GM18858 (cell line): Measurements from ENCODE around the gene GALNT11.
"Not testable (repeated sequence)": the region's sequence is repeated elsewhere in the genome, so short reads cannot be mapped to it uniquely, and the experiment has no call there.

Experiments
- ATAC-seq: cut with Tn5 transposase; IDR thresholded peaks from one replicate; pipeline ENCODE4 v1.9.1; 2021; ENCODE audit not compliant: unreplicated experiment

Gene GALNT11

GRCh38 chr7:152025077-152025936, at the start of gene GALNT11:
GALNT11 (plus strand) TSS chr7:152025674; CDS start chr7:152094228, 68,554 bp downstream.
- ATAC-seq: peak; percentile 95

GRCh38 chr7:151978616-151979015, 46.9 kb upstream of the GALNT11 start:
- no peak for ATAC-seq

GRCh38 chr7:151981223-151981622, 44.3 kb upstream of the GALNT11 start:
- no peak for ATAC-seq

GRCh38 chr7:151982806-151983205, 42.7 kb upstream of the GALNT11 start:
- ATAC-seq: no peak

GRCh38 chr7:151984612-151985011, 40.9 kb upstream of the GALNT11 start:
- ATAC-seq: no peak

- ATAC-seq: no peak
These were observed 37.5 kb upstream of the GALNT11 start for GRCh38 chr7:151987748-151988529.

- peak; percentile 66 for ATAC-seq
These were observed 33.1 kb upstream of the GALNT11 start for GRCh38 chr7:151992375-151992774.

- ATAC-seq: no peak
These were observed 31.3 kb upstream of the GALNT11 start for GRCh38 chr7:151993977-151994676.

GRCh38 chr7:151999424-152000090, 25.9 kb upstream of the GALNT11 start:
- no peak for ATAC-seq

- no peak for ATAC-seq
These were observed 25.3 kb upstream of the GALNT11 start for GRCh38 chr7:152000191-152000590.

GRCh38 chr7:152006336-152006735, 19.1 kb upstream of the GALNT11 start:
- no peak for ATAC-seq

GRCh38 chr7:152011860-152012259, 13.6 kb upstream of the GALNT11 start:
- no peak for ATAC-seq

- no peak for ATAC-seq
These were observed 12.2 kb upstream of the GALNT11 start for GRCh38 chr7:152013230-152013629.

- no peak for ATAC-seq
These were observed 11.5 kb upstream of the GALNT11 start for GRCh38 chr7:152013974-152014373.

- ATAC-seq: no peak
These were observed 10.8 kb upstream of the GALNT11 start for GRCh38 chr7:152014722-152015121.

- ATAC-seq: no peak
These were observed 9.9 kb upstream of the GALNT11 start for GRCh38 chr7:152015600-152015999.

- no peak for ATAC-seq
These were observed 8.5 kb upstream of the GALNT11 start for GRCh38 chr7:152016947-152017346.

GRCh38 chr7:152017683-152018082, 7.8 kb upstream of the GALNT11 start:
- ATAC-seq: not testable (repeated sequence)

GRCh38 chr7:152021740-152022139, 3.7 kb upstream of the GALNT11 start:
- ATAC-seq: not testable (repeated sequence)

GRCh38 chr7:152025937-152026890, 740 bp downstream of the GALNT11 start:
- no peak for ATAC-seq
